Activated CD4-positive, alpha-beta memory T cell treated with anti-CD3 and anti-CD28 coated beads for 36 hours (primary cell): ENCODE measurements around the gene TBC1D20. TPM values are rescaled to one million over a fixed set of nuclear protein-coding genes. Genes with fewer than 3 reads are reported as not detected.

Experiments
- CTCF ChIA-PET: fragments of 350-600 bp; sonication (Branson Sonifier 250); formaldehyde crosslinking; loops from one replicate; lab custom pipeline; 2021; ENCODE audit warnings: antibody characterized with exemption, inconsistent platforms; lab: Charles Lee
- POLR2A ChIA-PET: fragments of 350-600 bp; sonication (Branson Sonifier 250); formaldehyde crosslinking; loops from one replicate; lab custom pipeline; 2021; ENCODE audit warnings: antibody characterized with exemption; lab: Charles Lee
- DNase-seq: peaks from one replicate; pipeline ENCODE4 v3.0.0-alpha.2; 2020
- H3K27ac Mint-ChIP-seq: one replicate; pipeline ENCODE4 v1.8.0; 2021; ENCODE audit warnings: mixed read lengths
- H3K27me3 Mint-ChIP-seq: one replicate; pipeline ENCODE4 v1.8.0; 2021; ENCODE audit warnings: mixed read lengths
- H3K36me3 Mint-ChIP-seq: one replicate; pipeline ENCODE4 v1.8.0; 2021; ENCODE audit warnings: mixed read lengths
- H3K4me1 Mint-ChIP-seq: one replicate; pipeline ENCODE4 v1.8.0; 2021; ENCODE audit warnings: low read depth, mixed read lengths
- H3K4me3 Mint-ChIP-seq: one replicate; pipeline ENCODE4 v1.8.0; 2021; ENCODE audit warnings: mild to moderate bottlenecking, mixed read lengths
- H3K9me3 Mint-ChIP-seq: one replicate; pipeline ENCODE4 v1.8.0; 2021; ENCODE audit warnings: mixed read lengths
- intact Hi-C: fragments of 100-400 bp; cut with micrococcal nuclease; formaldehyde crosslinking; loops from one replicate; pipeline ENCODE4 v1.15.1; 2023
- total RNA-seq, 2 experiments: library from RNA; stranded (reverse); gene quantifications; one replicate each; pipeline ENCODE4 v1.2.3, GENCODE V29; 2021

TBC1D20 gene
- total RNA-seq, 2 experiments from 2014 or later: 18.8 to 20.4 TPM

- DNase-seq: no peak
- ChIA-PET CTCF (interaction anchor here (0.7 to 1.2 kb wide), 3 partner anchors 14 to 92 kb away, joined by 3 to 4 read pairs (median 3); no protein-coding TSS in a partner anchor), POLR2A (interaction anchor here (0.7 kb wide), 1 partner anchor 63 kb away, joined by 3 read pairs; no protein-coding TSS in a partner anchor)
- H3K4me3 Mint-ChIP-seq: no peak overlapping the region
- no peak overlapping the region for H3K27ac Mint-ChIP-seq
- no peaks in the 10 kb centered on the region for H3K9me3 Mint-ChIP-seq
- peaks cover 40% of the 10 kb centered on the region for H3K36me3 Mint-ChIP-seq
- H3K27me3 Mint-ChIP-seq: no peaks in the 10 kb centered on the region
- intact Hi-C loops: no loop called here
- H3K4me1 Mint-ChIP-seq: peaks cover 2% of the 10 kb centered on the region
Observed at GRCh38 chr20:445514-446336, 16.6 kb downstream of the TBC1D20 start.

GRCh38 chr20:444862-445426, 17.4 kb downstream of the TBC1D20 start:
- POLR2A ChIA-PET: no interaction called here
- CTCF ChIA-PET: no interaction called here
- no peak for DNase-seq
- Mint-ChIP-seq H3K4me1 (peaks cover 9% of the 10 kb centered on the region), H3K9me3 (no peaks in the 10 kb centered on the region), H3K27ac (no peak overlapping the region), H3K27me3 (no peaks in the 10 kb centered on the region), H3K36me3 (peaks cover 46% of the 10 kb centered on the region), H3K4me3 (no peak overlapping the region)
- intact Hi-C loops: no loop called here

- Mint-ChIP-seq H3K27me3 (no peaks in the 10 kb centered on the region), H3K4me1 (peaks cover 15% of the 10 kb centered on the region), H3K27ac (no peak overlapping the region), H3K4me3 (no peak overlapping the region), H3K9me3 (no peaks in the 10 kb centered on the region), H3K36me3 (peaks cover 54% of the 10 kb centered on the region)
- CTCF ChIA-PET: no interaction called here
- intact Hi-C loops: no loop called here
- no peak for DNase-seq
- POLR2A ChIA-PET: no interaction called here
Observed at GRCh38 chr20:444117-444516, 18.2 kb downstream of the TBC1D20 start.

GRCh38 chr20:443223-443775, 19.0 kb downstream of the TBC1D20 start:
- DNase-seq: no peak
- peaks cover 23% of the 10 kb centered on the region for H3K4me1 Mint-ChIP-seq
- H3K27me3 Mint-ChIP-seq: no peaks in the 10 kb centered on the region
- H3K36me3 Mint-ChIP-seq: peaks cover 56% of the 10 kb centered on the region
- H3K9me3 Mint-ChIP-seq: no peaks in the 10 kb centered on the region
- CTCF ChIA-PET: no interaction called here
- H3K27ac Mint-ChIP-seq: no peak overlapping the region
- POLR2A ChIA-PET: no interaction called here
- intact Hi-C loops: no loop called here
- H3K4me3 Mint-ChIP-seq: no peak overlapping the region

- H3K4me3 Mint-ChIP-seq: no peak overlapping the region
Observed at GRCh38 chr20:440636-441035, 21.7 kb downstream of the TBC1D20 start.

GRCh38 chr20:440148-440547, 22.2 kb downstream of the TBC1D20 start:
- POLR2A ChIA-PET: no interaction called here
- no peak overlapping the region for H3K4me3 Mint-ChIP-seq
- peaks cover 40% of the 10 kb centered on the region for H3K4me1 Mint-ChIP-seq
- no peaks in the 10 kb centered on the region for H3K27me3 Mint-ChIP-seq
- no peak for DNase-seq
- no peak overlapping the region for H3K27ac Mint-ChIP-seq
- H3K36me3 Mint-ChIP-seq: peaks cover 68% of the 10 kb centered on the region
- H3K9me3 Mint-ChIP-seq: no peaks in the 10 kb centered on the region
- CTCF ChIA-PET: interaction anchor here (1.0 kb wide), 1 partner anchor 10 kb away, joined by 3 read pairs; no protein-coding TSS in a partner anchor
- intact Hi-C loops: no loop called here

More at GRCh38 chr20:440636-441035, 21.7 kb downstream of the TBC1D20 start:
- H3K4me1 Mint-ChIP-seq: peaks cover 38% of the 10 kb centered on the region
- intact Hi-C loops: no loop called here
- no peak overlapping the region for H3K27ac Mint-ChIP-seq
- ChIA-PET POLR2A (no interaction called here), CTCF (interaction anchor here (1.0 kb wide), 1 partner anchor 11 kb away, joined by 3 read pairs; no protein-coding TSS in a partner anchor)
- H3K27me3 Mint-ChIP-seq: no peaks in the 10 kb centered on the region
- H3K36me3 Mint-ChIP-seq: peaks cover 68% of the 10 kb centered on the region
- no peaks in the 10 kb centered on the region for H3K9me3 Mint-ChIP-seq
- DNase-seq: no peak

- Mint-ChIP-seq H3K4me3 (peak overlapping the region; percentile 55), H3K4me1 (peaks cover 53% of the 10 kb centered on the region), H3K27ac (peak overlapping the region; percentile 88), H3K36me3 (peaks cover 68% of the 10 kb centered on the region), H3K9me3 (no peaks in the 10 kb centered on the region), H3K27me3 (no peaks in the 10 kb centered on the region)
- intact Hi-C loops: loop anchor here (2.0 kb wide), 1 partner anchor 24 kb away; the partner anchor contains the start of gene TBC1D20
- peak; percentile 76 for DNase-seq
- ChIA-PET CTCF (interaction anchor here (0.8 to 1.6 kb wide), 6 partner anchors 31 to 84 kb away, joined by 3 to 7 read pairs (median 4); partner anchors contain the start of gene RBCK1), POLR2A (interaction anchor here (0.9 to 1.5 kb wide), 4 partner anchors 9 to 76 kb away, joined by 3 to 6 read pairs (median 4); no protein-coding TSS in a partner anchor)
Observed at GRCh38 chr20:438571-439469, 23.5 kb downstream of the TBC1D20 start.

- peak overlapping the region; percentile 55 for H3K4me3 Mint-ChIP-seq
- H3K9me3 Mint-ChIP-seq: no peaks in the 10 kb centered on the region
- H3K27me3 Mint-ChIP-seq: no peaks in the 10 kb centered on the region
- DNase-seq: no peak
- POLR2A ChIA-PET: interaction anchor here (1.5 kb wide), 2 partner anchors 31 to 75 kb away, joined by 3 to 6 read pairs; no protein-coding TSS in a partner anchor
- peak overlapping the region; percentile 88 for H3K27ac Mint-ChIP-seq
- peaks cover 69% of the 10 kb centered on the region for H3K36me3 Mint-ChIP-seq
- intact Hi-C loops: loop anchor here (2.0 kb wide), 1 partner anchor 25 kb away; the partner anchor contains the start of gene TBC1D20
- peaks cover 61% of the 10 kb centered on the region for H3K4me1 Mint-ChIP-seq
- CTCF ChIA-PET: interaction anchor here (0.8 to 1.6 kb wide), 6 partner anchors 30 to 83 kb away, joined by 3 to 7 read pairs (median 4); partner anchors contain the start of gene RBCK1
Observed at GRCh38 chr20:437787-438486, 24.4 kb downstream of the TBC1D20 start.

GRCh38 chr20:436476-436875, 25.9 kb downstream of the TBC1D20 start:
- CTCF ChIA-PET: interaction anchor here (1.4 to 1.8 kb wide), 3 partner anchors 24 to 83 kb away, joined by 4 to 5 read pairs (median 4); no protein-coding TSS in a partner anchor
- peaks cover 72% of the 10 kb centered on the region for H3K4me1 Mint-ChIP-seq
- H3K9me3 Mint-ChIP-seq: no peaks in the 10 kb centered on the region
- POLR2A ChIA-PET: no interaction called here
- no peak overlapping the region for H3K4me3 Mint-ChIP-seq
- DNase-seq: no peak
- intact Hi-C loops: no loop called here
- peaks cover 61% of the 10 kb centered on the region for H3K36me3 Mint-ChIP-seq
- no peak overlapping the region for H3K27ac Mint-ChIP-seq
- no peaks in the 10 kb centered on the region for H3K27me3 Mint-ChIP-seq

GRCh38 chr20:435558-435957, 26.8 kb downstream of the TBC1D20 start:
- no peaks in the 10 kb centered on the region for H3K27me3 Mint-ChIP-seq
- no peak for DNase-seq
- peaks cover 61% of the 10 kb centered on the region for H3K36me3 Mint-ChIP-seq
- intact Hi-C loops: no loop called here
- H3K4me1 Mint-ChIP-seq: peaks cover 73% of the 10 kb centered on the region
- H3K9me3 Mint-ChIP-seq: no peaks in the 10 kb centered on the region
- no peak overlapping the region for H3K27ac Mint-ChIP-seq
- ChIA-PET CTCF (interaction anchor here (1.0 to 1.8 kb wide), 5 partner anchors 14 to 82 kb away, joined by 3 to 5 read pairs (median 4); no protein-coding TSS in a partner anchor), POLR2A (no interaction called here)
- H3K4me3 Mint-ChIP-seq: no peak overlapping the region
